CD4-positive, alpha-beta T cell treated with Interleukin-6 for 4 hours (primary cell): ENCODE data around the gene RTKN2.
"Not testable (repeated sequence)": the region's sequence is repeated elsewhere in the genome, so short reads cannot be mapped to it uniquely, and the experiment has no call there.

Experiments
- DNase-seq: peaks from one replicate; pipeline ENCODE4 v3.0.0-alpha.2; 2020; ENCODE audit warnings: mixed read lengths

Gene RTKN2

GRCh38 chr10:62268399-62269114 is at the start of gene RTKN2:
Gene RTKN2 (minus strand): TSS chr10:62268844. CDS start chr10:62268610, 234 bp downstream.
- peak; percentile 70 for DNase-seq

- no peak for DNase-seq
These were observed 48.6 kb upstream of the RTKN2 start for GRCh38 chr10:62317257-62317656.

- no peak for DNase-seq
These were observed 40.6 kb upstream of the RTKN2 start for GRCh38 chr10:62309254-62309653.

- DNase-seq = no peak
These were observed 39.5 kb upstream of the RTKN2 start for GRCh38 chr10:62308101-62308500.

- no peak for DNase-seq
These were observed 39.0 kb upstream of the RTKN2 start for GRCh38 chr10:62307635-62308034.

GRCh38 chr10:62306663-62307062 is 38.0 kb upstream of the RTKN2 start:
- DNase-seq = peak; percentile 32

- no peak for DNase-seq
These were observed 37.2 kb upstream of the RTKN2 start for GRCh38 chr10:62305813-62306212.

GRCh38 chr10:62303922-62304321 is 35.3 kb upstream of the RTKN2 start:
- no peak for DNase-seq

- no peak for DNase-seq
These were observed 34.1 kb upstream of the RTKN2 start for GRCh38 chr10:62302760-62303159.

- no peak for DNase-seq
These were observed 29.2 kb upstream of the RTKN2 start for GRCh38 chr10:62297857-62298256.

- no peak for DNase-seq
These were observed 15.6 kb upstream of the RTKN2 start for GRCh38 chr10:62284221-62284620.

GRCh38 chr10:62281348-62281747 is 12.7 kb upstream of the RTKN2 start:
- DNase-seq = not testable (repeated sequence)

GRCh38 chr10:62280392-62280791 is 11.7 kb upstream of the RTKN2 start:
- DNase-seq = not testable (repeated sequence)

GRCh38 chr10:62278441-62278910 is 9.8 kb upstream of the RTKN2 start:
- DNase-seq = no peak

GRCh38 chr10:62277971-62278370 is 9.3 kb upstream of the RTKN2 start:
- no peak for DNase-seq

- no peak for DNase-seq
These were observed 1.4 kb upstream of the RTKN2 start for GRCh38 chr10:62270020-62270419.

- no peak for DNase-seq
These were observed 631 bp downstream of the RTKN2 start for GRCh38 chr10:62268027-62268398.

GRCh38 chr10:62266611-62267010 is 2.0 kb downstream of the RTKN2 start:
- DNase-seq = no peak

GRCh38 chr10:62266147-62266546 is 2.5 kb downstream of the RTKN2 start:
- no peak for DNase-seq

- DNase-seq = no peak
These were observed 3.8 kb downstream of the RTKN2 start for GRCh38 chr10:62264702-62265436.

- DNase-seq = no peak
These were observed 4.5 kb downstream of the RTKN2 start for GRCh38 chr10:62264126-62264525.

GRCh38 chr10:62261666-62262065 is 7.0 kb downstream of the RTKN2 start:
- DNase-seq = no peak

GRCh38 chr10:62259998-62260397 is 8.6 kb downstream of the RTKN2 start:
- DNase-seq = no peak

GRCh38 chr10:62259456-62259855 is 9.2 kb downstream of the RTKN2 start:
- no peak for DNase-seq
